Activated CD8-positive, alpha-beta T cell treated with anti-CD3 and anti-CD28 coated beads for 36 hours (primary cell): ENCODE results near the gene GSTP1. TPM values are rescaled to one million over a fixed set of nuclear protein-coding genes. Genes with fewer than 3 reads are reported as not detected.
"Not testable (repeated sequence)": the region's sequence is repeated elsewhere in the genome, so short reads cannot be mapped to it uniquely, and the experiment has no call there.

Experiments used
- ATAC-seq: fragments of 200-7000 bp; cut with Tn5 transposase; one replicate; pipeline ENCODE4 v1.10.0; 2021; ENCODE audit warnings: mild to moderate bottlenecking, moderate library complexity
- CTCF ChIA-PET: fragments of 350-600 bp; sonication (Branson Sonifier 250); formaldehyde crosslinking; loops from one replicate; lab custom pipeline; 2021; ENCODE audit warnings: antibody characterized with exemption; lab: Charles Lee
- POLR2A ChIA-PET: fragments of 350-600 bp; sonication (Branson Sonifier 250); formaldehyde crosslinking; loops from one replicate; lab custom pipeline; 2021; ENCODE audit warnings: antibody characterized with exemption; lab: Charles Lee
- DNase-seq: peaks from one replicate; pipeline ENCODE4 v3.0.0-alpha.2; 2020
- H3K27ac Mint-ChIP-seq: one replicate; pipeline ENCODE4 v1.8.0; 2021; ENCODE audit warnings: mild to moderate bottlenecking, mixed read lengths
- H3K27me3 Mint-ChIP-seq: one replicate; pipeline ENCODE4 v1.8.0; 2021; ENCODE audit warnings: mixed read lengths
- H3K36me3 Mint-ChIP-seq: one replicate; pipeline ENCODE4 v1.8.0; 2021; ENCODE audit warnings: low read depth, mixed read lengths
- H3K4me1 Mint-ChIP-seq: one replicate; pipeline ENCODE4 v1.8.0; 2021; ENCODE audit warnings: low read depth, mixed read lengths
- H3K4me3 Mint-ChIP-seq: one replicate; pipeline ENCODE4 v1.8.0; 2021; ENCODE audit warnings: mild to moderate bottlenecking, moderate library complexity, mixed read lengths
- H3K9me3 Mint-ChIP-seq: one replicate; pipeline ENCODE4 v1.8.0; 2021; ENCODE audit warnings: mixed read lengths
- intact Hi-C: fragments of 100-400 bp; cut with micrococcal nuclease; formaldehyde crosslinking; loops from one replicate; pipeline ENCODE4 v1.10.0; 2022
- total RNA-seq, 2 experiments: library from RNA; stranded (reverse); gene quantifications; one replicate each; pipeline ENCODE4 v1.2.3, GENCODE V29; 2021
- TF ChIP-seq, protein P1 (sequence below): fragments of 200-600 bp; IDR thresholded peaks from one replicate; pipeline ENCODE4 v1.8.0; 2022; ENCODE audit warnings: antibody characterized with exemption, mild to moderate bottlenecking

GSTP1 gene
- total RNA-seq, 2 experiments from 2014 or later: 467 to 472 TPM

DNA sequence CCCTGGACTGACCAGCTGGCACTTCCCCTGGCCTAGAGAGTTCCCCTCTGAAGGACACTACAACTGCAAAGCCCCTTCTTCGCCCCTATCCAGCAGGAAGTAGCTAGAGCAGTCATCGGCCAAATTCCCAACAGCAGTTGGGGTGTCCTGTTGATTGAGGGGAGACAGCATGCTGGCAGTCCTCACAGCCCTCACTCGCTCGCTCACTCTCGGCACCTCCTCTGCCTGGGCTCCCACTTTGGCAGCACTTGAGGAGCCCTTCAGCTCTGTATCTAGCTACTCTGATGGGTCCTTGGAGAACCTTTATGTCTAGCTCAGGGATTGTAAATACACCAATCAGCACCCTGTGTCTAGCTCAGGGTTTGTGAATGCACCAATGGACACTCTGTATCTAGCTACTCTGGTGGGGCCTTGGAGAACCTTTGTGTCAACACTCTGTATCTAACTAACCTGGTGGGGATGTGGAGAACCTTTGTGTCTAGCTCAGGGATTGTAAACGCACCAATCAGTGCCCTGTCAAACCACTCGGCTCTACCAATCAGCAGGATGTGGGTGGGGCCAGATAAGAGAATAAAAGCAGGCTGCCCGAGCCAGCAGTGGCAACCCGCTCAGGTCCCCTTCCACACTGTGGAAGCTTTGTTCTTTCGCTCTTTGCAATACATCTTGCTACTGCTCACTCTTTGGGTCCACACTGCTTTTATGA is 42.7 kb downstream of the GSTP1 start:
- ATAC-seq, H3K36me3 Mint-ChIP-seq, H3K27me3 Mint-ChIP-seq, DNase-seq, H3K27ac Mint-ChIP-seq, H3K4me3 Mint-ChIP-seq, H3K9me3 Mint-ChIP-seq, H3K4me1 Mint-ChIP-seq, intact Hi-C loops: not testable (repeated sequence)
- ChIA-PET POLR2A (interaction anchor here (0.6 to 5.9 kb wide), 3 partner anchors 9 to 12 kb away, joined by 3 to 48 read pairs (median 10); no protein-coding TSS in a partner anchor), CTCF (interaction anchor here (1.0 to 8.6 kb wide), 3 partner anchors 11 to 33 kb away, joined by 4 to 127 read pairs (median 89); partner anchors contain the start of gene ACY3)

DNA sequence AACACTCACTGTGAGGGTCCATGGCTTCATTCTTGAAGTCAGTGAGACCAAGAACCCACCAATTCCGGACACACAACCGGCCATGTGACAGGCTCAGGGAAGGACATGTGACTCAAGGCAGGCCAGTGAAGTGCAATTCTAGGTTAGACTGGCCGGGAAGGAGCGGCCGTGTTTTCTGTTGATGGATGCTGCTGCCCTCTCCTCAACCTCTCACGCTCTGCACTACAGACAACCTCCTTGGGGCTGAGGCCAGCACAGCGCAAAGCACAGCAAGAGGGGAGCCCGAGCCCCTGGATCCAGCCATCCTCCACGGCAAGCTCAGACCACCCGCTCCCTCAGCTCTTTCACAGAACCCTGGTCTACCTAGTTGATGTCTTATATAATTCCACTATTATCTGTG is 43.4 kb downstream of the GSTP1 start:
- peaks cover 7% of the 10 kb centered on the region for H3K4me1 Mint-ChIP-seq
- POLR2A ChIA-PET: interaction anchor here (2.7 to 5.9 kb wide), 2 partner anchors 9 to 12 kb away, joined by 10 to 48 read pairs; no protein-coding TSS in a partner anchor

DNA sequence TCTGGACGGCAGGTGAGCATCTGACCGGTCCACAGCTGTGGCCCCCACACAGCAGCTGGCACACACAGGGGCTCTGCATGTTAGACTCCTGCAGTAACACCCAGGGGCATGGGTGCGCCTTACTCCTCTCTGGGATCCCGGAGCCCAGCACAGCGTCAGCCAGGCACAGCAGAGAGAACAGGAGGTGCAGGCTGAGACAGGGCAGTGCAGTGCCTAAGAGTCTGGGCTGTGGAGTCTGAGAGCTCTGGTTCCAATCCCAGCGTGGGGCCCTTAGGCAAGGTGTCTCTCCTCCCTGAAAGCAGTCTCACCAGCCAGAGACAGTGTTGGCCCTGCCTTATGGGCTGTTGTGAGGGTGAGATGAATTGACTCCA is 43.8 kb downstream of the GSTP1 start:
- CTCF ChIA-PET: interaction anchor here (0.8 to 8.6 kb wide), 5 partner anchors 12 to 64 kb away, joined by 3 to 127 read pairs (median 66); partner anchors contain the start of gene ACY3
- Mint-ChIP-seq H3K27ac (no peak overlapping the region), H3K4me1 (peaks cover 7% of the 10 kb centered on the region), H3K36me3 (peaks cover 5% of the 10 kb centered on the region), H3K4me3 (no peak overlapping the region), H3K9me3 (no peaks in the 10 kb centered on the region), H3K27me3 (no peaks in the 10 kb centered on the region)
- intact Hi-C loops: no loop called here
- POLR2A ChIA-PET: interaction anchor here (2.7 to 5.9 kb wide), 2 partner anchors 10 to 13 kb away, joined by 10 to 48 read pairs; no protein-coding TSS in a partner anchor
- DNase-seq: no peak
- TF ChIP-seq, protein P1, sequence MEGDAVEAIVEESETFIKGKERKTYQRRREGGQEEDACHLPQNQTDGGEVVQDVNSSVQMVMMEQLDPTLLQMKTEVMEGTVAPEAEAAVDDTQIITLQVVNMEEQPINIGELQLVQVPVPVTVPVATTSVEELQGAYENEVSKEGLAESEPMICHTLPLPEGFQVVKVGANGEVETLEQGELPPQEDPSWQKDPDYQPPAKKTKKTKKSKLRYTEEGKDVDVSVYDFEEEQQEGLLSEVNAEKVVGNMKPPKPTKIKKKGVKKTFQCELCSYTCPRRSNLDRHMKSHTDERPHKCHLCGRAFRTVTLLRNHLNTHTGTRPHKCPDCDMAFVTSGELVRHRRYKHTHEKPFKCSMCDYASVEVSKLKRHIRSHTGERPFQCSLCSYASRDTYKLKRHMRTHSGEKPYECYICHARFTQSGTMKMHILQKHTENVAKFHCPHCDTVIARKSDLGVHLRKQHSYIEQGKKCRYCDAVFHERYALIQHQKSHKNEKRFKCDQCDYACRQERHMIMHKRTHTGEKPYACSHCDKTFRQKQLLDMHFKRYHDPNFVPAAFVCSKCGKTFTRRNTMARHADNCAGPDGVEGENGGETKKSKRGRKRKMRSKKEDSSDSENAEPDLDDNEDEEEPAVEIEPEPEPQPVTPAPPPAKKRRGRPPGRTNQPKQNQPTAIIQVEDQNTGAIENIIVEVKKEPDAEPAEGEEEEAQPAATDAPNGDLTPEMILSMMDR: no peak
- ATAC-seq: no peak

More for the DNA sequence above, 43.4 kb downstream of the GSTP1 start:
- Mint-ChIP-seq H3K36me3 (peaks cover 5% of the 10 kb centered on the region), H3K4me3 (no peak overlapping the region), H3K27ac (no peak overlapping the region), H3K9me3 (no peaks in the 10 kb centered on the region), H3K27me3 (no peaks in the 10 kb centered on the region)
- TF ChIP-seq, protein P1: no peak
- intact Hi-C loops: no loop called here
- DNase-seq (no peak), ATAC-seq (no peak)
- CTCF ChIA-PET: interaction anchor here (0.8 to 8.6 kb wide), 3 partner anchors 12 to 54 kb away, joined by 3 to 127 read pairs (median 89); partner anchors contain the start of gene ACY3

DNA sequence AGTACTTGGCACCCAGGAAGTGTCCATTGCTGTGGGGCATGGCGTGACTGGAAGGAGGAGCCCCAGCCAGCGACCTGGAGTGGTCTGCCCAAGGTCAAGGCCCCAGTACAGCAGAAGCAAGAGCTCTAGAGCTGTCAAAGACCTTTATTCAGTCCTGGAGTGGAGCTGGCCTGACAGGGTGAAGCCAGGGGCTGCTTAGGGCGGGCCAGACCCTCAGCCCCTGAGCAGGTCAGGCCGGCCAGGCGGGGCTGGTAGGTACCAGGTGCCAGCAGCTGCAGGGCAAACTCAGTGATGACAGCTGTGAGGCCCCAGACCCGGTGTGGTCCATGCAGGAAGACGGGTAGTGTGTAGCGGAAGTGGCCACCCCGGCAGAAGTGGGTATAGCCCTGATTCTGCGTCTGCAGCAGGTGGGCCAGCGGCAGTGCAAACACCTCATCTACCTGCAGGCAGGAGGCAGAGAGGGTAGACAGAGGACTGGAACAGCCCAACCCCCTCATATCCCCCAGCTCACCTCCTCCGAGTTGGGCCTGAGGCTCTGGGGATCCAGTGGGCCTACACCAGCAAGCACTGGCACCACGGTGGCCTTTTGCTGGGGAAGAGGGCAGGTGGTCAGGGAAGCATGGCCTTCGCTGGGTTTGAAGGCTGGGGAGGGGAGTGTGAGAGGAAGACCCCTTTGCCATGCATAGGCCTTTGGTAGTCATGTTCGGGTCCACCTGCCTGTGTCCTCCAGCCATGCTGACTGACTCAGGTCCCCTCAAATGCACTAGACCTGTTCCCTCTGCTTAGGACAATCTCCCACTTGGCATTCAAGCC is 44.4 kb downstream of the GSTP1 start:
- H3K4me3 Mint-ChIP-seq: peak overlapping the region; percentile 72
- no peak for ATAC-seq

More for the DNA sequence above, 44.4 kb downstream of the GSTP1 start:
- DNase-seq: no peak
- Mint-ChIP-seq H3K36me3 (peaks cover 5% of the 10 kb centered on the region), H3K27ac (peak overlapping the region; percentile 63), H3K4me1 (peaks cover 7% of the 10 kb centered on the region), H3K9me3 (no peaks in the 10 kb centered on the region), H3K27me3 (no peaks in the 10 kb centered on the region)
- ChIA-PET POLR2A (interaction anchor here (0.6 to 5.9 kb wide), 10 partner anchors 10 to 190 kb away, joined by 3 to 48 read pairs (median 8); partner anchors contain the start of genes ACY3, NDUFV1 and PTPRCAP), CTCF (interaction anchor here (0.6 to 8.6 kb wide), 10 partner anchors 8 to 110 kb away, joined by 3 to 127 read pairs (median 6); partner anchors contain the start of gene ACY3)
- intact Hi-C loops: no loop called here
- TF ChIP-seq, protein P1: no peak
